Stimulated activated CD8-positive, alpha-beta memory T cell treated with anti-CD3 and anti-CD28 coated beads, Interleukin-15, amount 100 ng/mL, for 4 hours (primary cell): Measurements from ENCODE around the gene PAF1.

Source experiments
- DNase-seq, 2 donors: peaks; one replicate each; pipeline ENCODE4 v3.0.0-alpha.2; 2020; ENCODE audit warnings: low read depth in 2 of 2

The PAF1 gene

GRCh38 chr19:39390751-39391437 is at the start of gene PAF1, which contains the start of gene MED29:
TSS of gene PAF1 (minus strand) at chr19:39391106. CDS start at chr19:39390864, 242 bp downstream.
TSS of gene MED29 (plus strand) at chr19:39391378. CDS start at chr19:39391423, 45 bp downstream.
- DNase-seq = peak; percentile 88 to 96

GRCh38 chr19:39438270-39438934 is 47.5 kb upstream of the PAF1 start:
- no peak for DNase-seq

- no peak for DNase-seq
Measured at GRCh38 chr19:39436350-39436716, 45.4 kb upstream of the PAF1 start.

DNA sequence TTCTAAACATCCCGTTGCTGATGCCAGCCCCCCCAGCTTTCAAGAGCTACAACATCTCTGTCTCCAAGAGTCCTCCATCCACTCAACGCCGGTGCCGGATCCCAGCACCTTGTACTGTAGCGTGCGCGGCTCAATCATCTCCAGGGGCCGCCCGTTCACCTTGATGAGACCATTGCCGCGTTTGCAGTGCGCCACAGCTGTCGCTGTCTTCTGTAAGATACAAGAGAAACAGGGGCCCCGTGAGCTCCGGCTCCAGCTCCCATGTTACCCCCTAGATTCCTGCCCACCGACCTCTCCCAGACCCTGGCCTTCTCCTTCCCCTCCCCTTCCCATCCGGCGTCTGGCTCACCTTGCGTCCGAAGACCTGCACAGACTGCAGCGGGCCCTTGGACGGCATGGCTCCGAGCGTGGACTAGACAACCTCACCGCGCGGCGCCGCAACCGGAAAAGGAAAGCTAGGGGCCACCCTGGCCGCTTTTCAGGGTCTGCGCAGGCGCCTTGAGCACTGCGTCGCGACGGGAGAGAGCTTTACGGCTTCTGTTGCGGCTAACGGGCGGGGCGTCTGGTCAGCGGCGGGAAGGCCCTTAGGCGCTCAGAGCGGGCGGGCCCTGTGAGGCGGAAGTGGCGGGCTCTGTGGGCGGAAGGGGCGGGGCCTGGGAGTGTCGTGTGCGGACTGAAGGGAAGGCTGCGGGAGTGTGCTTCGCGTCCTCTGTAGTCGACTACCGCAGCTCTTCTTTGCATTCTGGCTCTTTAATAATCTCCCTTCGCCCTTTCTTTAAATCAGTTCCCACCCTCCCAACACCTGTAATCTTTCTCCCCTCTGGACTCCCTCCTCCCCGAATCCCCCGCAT is 44.8 kb upstream of the PAF1 start, which contains the start of gene RPS16:
TSS of gene RPS16 (minus strand) at position 451 of the 851 bp plus-strand sequence. CDS start at position 397, 54 bp downstream.
- DNase-seq = peak; percentile 99

DNA sequence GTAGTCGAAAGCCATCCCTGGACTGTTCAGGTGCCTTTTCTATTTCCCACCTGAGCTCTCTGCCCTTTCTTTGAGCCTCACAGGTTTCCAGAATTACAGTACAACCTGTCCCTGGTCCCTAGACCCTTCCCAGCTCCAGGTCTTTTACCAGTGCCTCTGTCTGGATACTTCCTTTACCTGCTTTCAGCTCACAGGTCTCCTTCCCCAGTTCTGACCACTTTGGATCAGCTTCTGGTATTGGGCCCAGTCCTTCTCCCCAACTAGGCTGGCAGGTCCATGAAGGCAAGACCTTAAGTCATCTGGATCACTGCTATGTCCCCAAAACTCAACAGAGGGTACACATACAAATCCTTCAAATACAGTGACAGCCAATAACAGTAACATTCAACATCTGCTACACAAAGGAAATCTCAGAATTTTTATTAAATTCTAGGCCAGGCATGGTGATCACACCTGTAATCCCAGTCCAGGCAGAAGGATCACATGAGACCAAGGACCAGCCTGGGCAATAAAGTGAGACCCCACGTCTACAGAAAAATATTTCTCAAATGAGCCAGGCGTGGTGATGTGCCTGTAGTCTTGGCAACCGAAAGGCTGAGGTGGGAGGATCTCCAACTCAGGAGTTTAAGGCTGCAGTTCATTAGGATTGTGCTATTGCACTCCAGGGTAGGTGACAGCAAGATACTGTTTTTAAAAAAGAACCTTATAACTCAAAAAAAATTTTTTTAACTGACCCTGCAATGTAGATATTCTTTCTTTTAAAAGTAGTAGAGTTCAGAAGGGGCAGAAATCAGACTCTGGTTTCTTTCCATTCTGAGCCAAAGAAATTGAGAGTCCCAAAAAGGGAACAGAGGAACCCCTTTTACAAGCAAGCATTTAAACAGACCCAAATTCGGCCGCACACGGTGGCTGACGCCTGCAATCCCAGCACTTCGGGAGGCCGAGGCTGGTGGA is 43.5 kb upstream of the PAF1 start:
- no peak for DNase-seq

DNA sequence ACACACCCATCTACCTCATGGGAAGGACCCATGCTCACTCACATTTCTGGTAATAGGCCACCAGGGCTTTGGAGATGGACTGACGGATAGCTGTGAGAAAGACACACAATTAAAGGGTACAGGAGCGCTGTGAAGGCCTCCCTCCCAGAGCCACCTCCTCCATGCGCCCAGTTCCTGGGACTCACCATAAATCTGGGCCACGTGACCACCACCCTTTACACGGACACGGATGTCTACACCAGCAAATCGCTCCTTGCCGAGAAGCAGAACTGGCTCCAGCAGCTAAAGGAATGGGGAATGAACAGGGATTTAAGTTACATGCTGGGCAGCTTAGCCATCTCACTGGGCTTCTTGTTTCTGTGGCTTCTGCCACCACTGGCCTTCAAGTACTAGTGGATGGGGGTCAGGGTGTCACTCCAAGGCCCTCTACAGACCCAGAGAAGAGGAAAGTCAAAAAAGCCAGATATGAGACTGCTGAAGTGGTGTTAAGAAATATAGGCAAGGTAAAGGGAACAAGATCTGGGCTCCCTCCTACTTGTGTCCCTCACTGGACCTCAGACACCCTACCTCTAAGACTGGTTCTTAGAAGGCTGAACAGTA is 42.7 kb upstream of the PAF1 start:
- DNase-seq = no peak

DNA sequence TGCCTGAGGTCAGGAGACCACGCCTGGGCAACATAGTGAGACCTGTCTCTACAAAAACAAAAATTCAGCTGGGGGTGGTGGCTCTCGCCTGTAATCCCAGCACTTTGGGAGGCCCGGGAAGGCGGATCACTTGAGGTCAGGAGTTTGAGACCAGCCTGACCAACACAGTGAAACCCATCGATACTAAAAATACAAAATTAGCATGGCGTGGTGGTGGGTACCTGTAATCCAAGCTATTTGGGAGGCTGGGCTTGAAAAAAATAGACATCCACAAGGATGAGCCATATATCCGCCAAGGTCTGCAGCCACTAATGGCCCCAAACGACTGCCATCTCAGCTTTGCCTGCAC is 41.7 kb upstream of the PAF1 start:
- no peak for DNase-seq

- no peak for DNase-seq
Measured at GRCh38 chr19:39430675-39431593, 40.0 kb upstream of the PAF1 start.

GRCh38 chr19:39428283-39429112 is 37.6 kb upstream of the PAF1 start:
- no peak for DNase-seq

DNA sequence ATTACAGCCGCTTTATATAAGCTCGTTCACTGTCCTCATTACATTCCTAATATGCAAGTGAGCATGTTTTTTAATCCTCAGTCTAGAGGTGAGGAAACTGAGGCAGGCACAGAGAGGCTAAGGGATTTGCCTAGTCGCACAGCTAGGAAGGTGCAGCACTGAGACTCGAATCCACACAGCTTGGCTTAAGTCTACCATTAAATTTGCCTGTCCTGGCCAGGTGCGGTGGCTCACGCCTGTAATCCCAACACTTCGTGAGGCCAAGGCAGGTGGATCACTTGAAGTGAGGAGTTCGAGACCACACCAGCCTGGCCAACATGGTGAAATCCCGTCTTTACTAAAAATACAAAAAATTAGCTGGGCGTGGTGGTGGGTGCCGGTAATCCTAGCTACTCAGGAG is 36.8 kb upstream of the PAF1 start:
- no peak for DNase-seq

DNA sequence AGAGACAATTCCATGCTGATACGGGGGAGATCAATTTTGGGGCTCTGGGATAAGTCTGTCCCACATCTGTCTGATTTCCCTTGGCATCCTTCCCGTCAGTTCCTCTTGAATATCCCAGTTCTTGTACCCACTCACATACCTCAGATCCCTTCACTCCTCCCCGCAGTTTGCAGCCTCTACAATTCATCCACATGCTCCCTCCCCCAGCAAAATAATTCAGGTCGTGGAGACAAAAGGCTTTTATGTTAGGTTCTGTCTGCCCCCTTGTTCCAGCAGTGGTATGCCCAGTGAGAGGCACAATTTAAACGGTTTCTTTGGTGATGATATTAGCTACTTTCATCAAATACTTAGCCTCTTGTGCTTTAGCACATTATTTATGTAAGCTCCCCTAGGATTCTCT is 35.3 kb upstream of the PAF1 start:
- DNase-seq = no peak

GRCh38 chr19:39425744-39426143 is 34.8 kb upstream of the PAF1 start:
- DNase-seq = no peak

GRCh38 chr19:39424934-39425333 is 34.0 kb upstream of the PAF1 start:
- DNase-seq = no peak

DNA sequence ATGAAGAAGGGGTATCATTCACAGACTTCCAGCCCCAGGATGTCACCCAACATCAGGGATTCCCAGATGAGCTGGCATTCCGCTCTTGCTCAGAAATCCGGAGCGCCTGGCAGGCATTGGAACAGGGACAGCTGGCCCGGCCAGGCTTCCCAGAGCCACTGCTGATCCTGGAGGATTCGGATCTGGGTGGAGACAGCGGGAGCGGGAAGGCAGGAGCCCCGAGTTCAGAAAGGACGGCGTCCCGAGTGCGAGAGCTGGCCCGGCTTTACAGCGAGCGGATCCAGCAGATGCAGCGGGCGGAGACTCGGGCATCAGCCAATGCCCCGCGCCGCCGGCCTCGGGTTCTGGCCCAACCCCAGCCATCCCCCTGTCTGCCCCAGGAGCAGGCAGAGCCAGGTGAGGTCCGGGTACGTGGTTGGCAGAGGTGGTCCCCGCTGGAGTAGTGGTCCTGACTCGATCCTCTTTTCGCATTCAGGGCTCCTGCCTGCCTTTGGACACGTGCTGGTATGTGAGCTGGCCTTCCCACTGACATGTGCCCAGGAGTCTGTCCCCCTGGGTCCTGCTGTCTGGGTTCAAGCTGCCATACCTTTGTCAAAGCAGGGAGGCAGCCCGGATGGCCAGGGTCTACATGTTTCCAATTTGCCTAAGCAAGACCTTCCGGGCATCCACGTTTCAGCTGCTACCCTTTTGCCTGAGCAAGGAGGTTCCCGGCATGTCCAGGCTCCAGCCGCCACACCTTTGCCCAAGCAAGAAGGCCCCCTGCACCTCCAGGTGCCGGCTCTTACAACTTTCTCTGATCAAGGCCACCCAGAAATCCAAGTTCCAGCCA is 32.6 kb upstream of the PAF1 start:
- DNase-seq = no peak

- DNase-seq = no peak
Measured at GRCh38 chr19:39422020-39422419, 31.1 kb upstream of the PAF1 start.

DNA sequence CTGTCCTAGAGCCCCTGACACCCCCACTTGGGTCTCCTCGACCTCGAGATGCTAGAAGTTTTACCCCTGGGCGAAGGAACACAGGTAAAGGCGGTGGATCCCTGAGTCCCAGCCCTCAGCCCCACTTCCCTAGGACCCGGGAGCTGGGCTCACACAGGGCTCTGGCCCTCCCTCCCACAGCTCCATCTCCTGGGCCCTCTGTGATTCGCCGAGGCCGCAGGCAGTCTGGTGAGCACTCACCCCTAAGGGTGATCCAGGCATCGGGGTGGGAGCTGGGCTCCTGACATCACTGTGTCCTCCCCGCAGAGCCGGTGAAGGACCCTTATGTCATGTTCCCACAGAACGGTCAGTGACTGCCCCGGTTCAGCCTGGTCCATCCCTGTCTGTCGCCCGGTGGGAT is 29.9 kb upstream of the PAF1 start:
- DNase-seq = no peak

DNA sequence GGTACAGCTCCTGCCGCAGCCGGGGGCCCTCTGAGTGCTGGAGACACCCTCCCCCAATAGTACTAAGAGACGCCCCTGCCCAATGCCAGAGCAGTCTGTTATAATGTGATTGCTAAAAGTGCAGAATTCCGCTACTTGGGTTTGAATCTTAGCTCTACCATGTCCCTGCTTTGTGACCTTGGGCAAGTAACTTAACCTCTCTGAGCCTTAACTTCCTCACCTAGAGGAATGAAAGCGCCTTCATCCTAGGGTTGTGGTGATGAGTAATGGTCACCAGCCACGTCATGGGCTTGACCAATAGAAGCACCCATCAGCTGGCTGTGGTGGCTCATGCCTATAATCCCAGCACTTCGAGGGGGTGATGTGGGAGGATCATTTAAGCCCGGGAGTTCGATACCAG is 28.1 kb upstream of the PAF1 start:
- DNase-seq = no peak
